CD4-positive, alpha-beta T cell treated with Interleukin-17A for 4 hours (primary cell): ENCODE measurements around the gene ZNF628.

Source experiments
- DNase-seq: peaks from one replicate; pipeline ENCODE4 v3.0.0-alpha.2; 2020; ENCODE audit warnings: mixed read lengths

Gene ZNF628

DNA sequence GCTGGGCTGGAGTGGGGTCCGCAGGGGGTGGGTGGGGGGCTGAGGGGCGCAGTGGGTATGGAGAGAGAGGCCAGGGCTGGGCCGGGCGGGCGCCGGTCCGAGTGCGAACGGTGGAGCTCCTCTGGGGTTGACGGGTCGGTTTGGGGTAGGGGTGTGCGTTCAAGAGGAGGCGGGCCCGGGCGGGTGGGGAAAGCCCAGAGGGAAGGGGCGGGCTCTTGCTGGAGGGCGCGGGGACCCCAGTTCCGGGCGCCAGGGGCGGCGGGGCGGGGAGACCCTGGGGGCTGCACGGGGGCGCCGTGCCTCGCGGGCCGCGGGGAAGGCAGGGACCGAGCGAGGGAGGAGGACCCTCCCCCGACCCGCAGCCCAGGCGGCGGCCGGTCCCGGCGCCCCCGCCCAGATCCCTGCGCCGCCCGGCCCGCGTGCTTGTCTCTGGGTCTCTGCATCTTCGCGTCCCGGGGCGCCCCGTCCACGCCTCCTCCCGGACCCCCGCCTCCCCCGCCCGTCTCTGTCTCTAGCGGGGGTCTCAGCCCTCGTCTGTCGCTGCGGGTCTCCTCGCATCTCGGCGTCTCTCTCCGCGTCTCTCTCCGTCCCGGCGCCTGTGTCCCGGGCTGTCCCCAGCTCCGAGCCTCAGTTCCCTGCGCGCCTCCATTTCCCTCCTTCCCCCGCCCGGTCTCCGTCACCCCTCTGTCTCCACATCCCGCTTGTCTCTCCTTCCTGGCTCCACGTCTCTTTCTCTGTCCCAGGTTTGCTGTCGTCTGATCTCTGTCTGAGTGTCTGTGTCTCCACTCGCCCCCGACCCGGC lies 25.1 kb upstream of the ZNF628 start:
- peak; percentile 26 for DNase-seq

- DNase-seq, result peak; percentile 32
Observed at GRCh38 chr19:55451965-55452748, 24.3 kb upstream of the ZNF628 start.

- DNase-seq, result peak; percentile 52
Observed at GRCh38 chr19:55452749-55453346, 23.6 kb upstream of the ZNF628 start.

GRCh38 chr19:55453511-55454260 lies 22.7 kb upstream of the ZNF628 start:
- DNase-seq, result no peak

- peak; percentile 65 for DNase-seq
Observed at GRCh38 chr19:55454787-55455243, 21.6 kb upstream of the ZNF628 start.

- no peak for DNase-seq
Observed at GRCh38 chr19:55455576-55456235, 20.7 kb upstream of the ZNF628 start.

DNA sequence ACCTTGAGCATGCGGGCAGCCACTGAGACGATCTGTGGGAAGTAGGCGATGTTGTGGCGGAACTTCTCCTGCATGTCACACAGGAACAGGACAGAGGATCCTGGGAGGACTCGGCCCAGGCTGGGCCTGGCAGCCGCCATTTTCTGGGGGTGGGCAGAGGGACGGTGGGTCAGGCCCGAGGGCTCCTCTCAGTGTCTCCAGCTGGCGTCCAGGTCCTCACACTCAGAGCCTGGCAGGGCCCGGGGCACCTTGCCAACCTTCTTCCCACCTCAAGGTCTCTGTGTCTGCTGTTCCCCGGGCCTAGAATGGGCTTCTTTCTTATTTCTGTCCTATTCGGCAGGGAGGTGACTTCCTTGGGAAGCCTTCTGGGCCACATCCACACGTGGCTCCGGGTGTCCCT lies 20.1 kb upstream of the ZNF628 start:
- no peak for DNase-seq

GRCh38 chr19:55457683-55458457 lies 18.5 kb upstream of the ZNF628 start:
- no peak for DNase-seq

DNA sequence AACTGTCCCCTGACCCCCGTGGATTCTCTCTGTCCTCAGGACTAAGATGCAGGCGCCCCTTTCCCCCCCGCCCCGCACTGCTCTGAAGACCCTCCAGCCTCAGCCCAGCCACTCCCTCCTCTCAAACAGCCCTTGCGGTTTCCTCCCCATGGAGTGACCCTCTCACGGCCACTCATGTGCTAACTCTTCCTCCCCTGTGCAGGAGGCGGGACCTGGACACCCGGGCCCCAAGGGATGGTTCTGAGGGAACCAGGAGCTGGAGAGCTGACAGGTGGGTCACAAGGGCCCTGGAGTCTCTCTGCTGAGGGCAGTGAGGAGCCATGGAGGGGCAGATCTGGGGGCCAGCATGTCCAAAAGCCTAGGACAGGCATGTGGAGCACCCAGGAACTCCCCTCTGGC lies 16.9 kb upstream of the ZNF628 start:
- DNase-seq, result no peak

GRCh38 chr19:55459950-55460657 lies 16.3 kb upstream of the ZNF628 start:
- DNase-seq, result no peak

DNA sequence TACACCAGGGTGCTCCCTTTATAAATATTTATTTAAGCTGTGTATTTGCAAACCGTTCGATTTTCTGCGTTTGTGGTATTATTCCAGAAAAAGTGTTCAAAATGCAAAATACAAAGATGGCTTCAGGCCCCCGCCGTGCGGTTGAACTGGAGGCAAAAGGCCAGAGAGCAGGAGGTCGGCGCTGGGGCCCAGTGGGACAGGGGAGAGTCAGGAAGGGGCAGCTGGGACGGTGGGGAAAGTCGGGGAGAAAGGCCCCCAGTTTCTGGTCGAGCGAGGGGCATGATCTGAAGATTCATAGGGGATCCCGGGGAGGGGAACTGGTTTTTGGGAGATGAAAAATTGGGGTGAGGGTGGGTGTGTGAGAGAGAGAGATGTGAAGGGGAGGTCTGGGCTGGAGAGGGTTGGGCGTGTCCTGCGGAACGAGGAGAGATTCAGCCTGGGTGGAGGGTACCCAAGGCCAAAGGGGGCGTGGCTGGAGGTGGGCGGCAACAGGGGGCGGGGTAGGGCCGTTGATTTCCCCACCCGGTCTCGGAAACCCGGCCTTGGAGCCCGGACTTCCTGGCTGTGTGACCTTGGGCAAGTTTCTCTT lies 15.7 kb upstream of the ZNF628 start:
- peak; percentile 50 for DNase-seq

GRCh38 chr19:55461259-55461973 lies 15.0 kb upstream of the ZNF628 start, which contains the start of gene ISOC2:
Gene ISOC2 (minus strand): TSS chr19:55461642. CDS start chr19:55456486, 5,156 bp downstream.
- DNase-seq, result peak; percentile 100

DNA sequence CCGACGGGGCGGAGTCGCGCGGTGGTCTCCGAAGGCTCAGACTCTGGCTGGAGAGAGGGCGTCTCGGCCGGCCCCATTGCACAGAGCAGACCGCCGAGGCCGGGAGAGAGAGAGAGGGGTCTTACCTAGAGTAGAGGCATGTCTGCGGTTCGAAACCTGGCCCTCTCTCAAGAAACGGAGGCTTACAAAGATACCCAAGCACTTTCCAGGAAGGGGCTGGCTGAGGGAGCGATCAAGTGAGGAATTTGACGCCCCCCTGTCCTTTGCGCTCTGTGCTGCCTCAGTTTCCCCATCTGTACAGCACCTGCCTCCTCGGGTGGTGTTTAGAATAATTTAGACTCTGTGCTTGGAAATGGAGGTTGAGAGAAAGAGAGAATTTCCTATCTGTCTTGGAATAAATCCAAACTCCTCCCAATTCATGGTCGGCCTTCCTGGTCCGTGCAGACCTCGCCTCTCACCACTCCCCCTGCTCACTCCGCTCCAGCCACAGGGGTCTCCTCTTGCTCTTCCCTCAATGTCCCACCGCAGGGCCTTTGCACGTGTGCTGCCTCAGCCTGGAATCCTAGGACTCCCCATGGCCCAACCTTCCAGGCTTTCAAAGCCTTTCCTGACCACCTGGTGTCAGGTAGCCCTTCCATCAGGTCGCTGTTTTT lies 14.3 kb upstream of the ZNF628 start:
- no peak for DNase-seq

GRCh38 chr19:55462722-55463121 lies 13.7 kb upstream of the ZNF628 start:
- DNase-seq, result no peak

GRCh38 chr19:55463583-55464031 lies 12.8 kb upstream of the ZNF628 start:
- no peak for DNase-seq

DNA sequence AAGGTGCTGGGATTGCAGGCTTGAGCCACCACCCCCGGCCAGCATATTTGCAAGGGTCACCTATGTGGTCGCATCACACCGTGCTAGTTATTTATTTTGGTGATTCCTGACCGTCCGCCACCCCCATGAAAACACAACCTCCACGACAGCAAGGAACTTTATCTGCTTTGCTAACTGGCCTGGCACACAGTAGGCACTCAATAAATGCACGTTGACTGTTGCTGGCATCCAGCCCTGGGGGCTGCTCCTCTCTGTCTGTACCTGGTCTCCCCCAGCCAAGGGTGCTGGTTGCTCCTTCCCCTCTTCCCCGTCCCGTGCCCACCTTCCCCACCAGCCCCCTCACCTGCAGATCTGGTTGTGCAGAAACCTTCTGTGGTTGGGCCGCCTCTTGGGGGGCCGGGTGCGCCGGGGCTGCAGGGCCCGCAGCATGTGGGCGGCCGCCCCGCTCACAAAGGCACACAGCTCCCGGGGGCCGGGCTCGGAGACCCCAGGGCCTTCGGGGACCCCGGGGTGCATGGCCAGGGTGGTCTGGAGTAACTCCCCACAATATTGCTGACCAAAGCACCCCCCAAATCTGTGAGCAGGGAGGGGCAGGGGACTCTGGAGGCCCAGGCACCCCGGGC lies 12.3 kb upstream of the ZNF628 start:
- no peak for DNase-seq

DNA sequence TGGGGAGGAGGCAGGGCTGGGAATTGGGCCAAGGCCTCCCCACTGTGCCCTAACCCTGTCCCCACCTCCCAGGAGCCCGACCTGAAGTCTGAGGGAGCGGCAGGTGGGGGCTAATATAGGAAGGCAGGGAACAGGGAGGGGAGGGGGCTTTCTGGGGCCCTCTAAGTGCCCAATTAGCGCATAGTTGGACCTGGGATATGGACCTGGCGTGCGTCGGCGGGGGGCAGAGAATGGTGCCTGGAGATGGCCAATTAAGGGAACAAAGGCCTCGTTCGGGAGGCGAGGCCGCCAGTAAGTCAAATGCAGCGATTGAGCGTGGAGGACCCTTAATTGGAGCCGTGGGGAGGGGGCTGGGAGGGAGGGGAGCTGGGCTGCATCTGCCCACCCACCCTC lies 11.8 kb upstream of the ZNF628 start, which contains the start of gene C19orf85:
Gene C19orf85, minus strand, starts transcription at position 90 of the 393 bp plus-strand sequence. CDS start 197 bp downstream, outside the sequence.
- no peak for DNase-seq
